GM18951 (cell line): ENCODE results near the gene IL18RAP.

Source experiments
- POLR2A ChIP-seq: IDR thresholded peaks from 4 replicates; pipeline ENCODE4 v1.6.1; 2011; ENCODE audit warnings: mild to moderate bottlenecking; ENCODE audit not compliant: insufficient read length, insufficient read depth; ENCODE audit errors: extremely low read depth
- in situ Hi-C: fragments of 300-500 bp; cut with MboI; formaldehyde crosslinking; loops from one replicate; pipeline ENCODE4 v1.12.0; 2022; ENCODE audit warnings: low sequenced_read_pairs, mixed read lengths, inconsistent platforms; ENCODE audit not compliant: unreplicated experiment

The IL18RAP gene

GRCh38 chr2:102399499-102400141 lies 23.3 kb upstream of the IL18RAP start:
- in situ Hi-C loops, result no loop called here

GRCh38 chr2:102401456-102401855 lies 21.5 kb upstream of the IL18RAP start:
- TF ChIP-seq POLR2A, result no peak
- in situ Hi-C loops, result no loop called here

More at GRCh38 chr2:102399499-102400141, 23.3 kb upstream of the IL18RAP start:
- TF ChIP-seq POLR2A, result no peak

DNA sequence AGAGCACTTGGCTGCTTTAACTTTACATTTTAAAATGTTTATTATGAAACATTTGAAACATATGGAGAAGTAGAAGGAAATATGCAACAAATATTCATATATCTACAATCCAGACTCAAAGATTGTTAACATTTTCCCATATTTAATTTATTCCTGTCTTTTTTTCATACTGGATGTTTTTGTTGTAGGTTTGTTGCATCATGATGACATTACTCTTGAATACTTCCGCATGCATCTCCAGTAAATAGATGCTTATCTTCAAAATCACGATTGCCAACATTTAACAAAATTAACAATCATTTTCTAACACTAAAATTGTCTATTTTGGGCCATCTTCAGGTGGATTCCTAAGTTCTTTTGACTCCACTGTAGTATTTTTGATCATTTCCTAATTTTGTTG lies 21.1 kb upstream of the IL18RAP start:
- in situ Hi-C loops, result no loop called here
- no peak for TF ChIP-seq POLR2A

DNA sequence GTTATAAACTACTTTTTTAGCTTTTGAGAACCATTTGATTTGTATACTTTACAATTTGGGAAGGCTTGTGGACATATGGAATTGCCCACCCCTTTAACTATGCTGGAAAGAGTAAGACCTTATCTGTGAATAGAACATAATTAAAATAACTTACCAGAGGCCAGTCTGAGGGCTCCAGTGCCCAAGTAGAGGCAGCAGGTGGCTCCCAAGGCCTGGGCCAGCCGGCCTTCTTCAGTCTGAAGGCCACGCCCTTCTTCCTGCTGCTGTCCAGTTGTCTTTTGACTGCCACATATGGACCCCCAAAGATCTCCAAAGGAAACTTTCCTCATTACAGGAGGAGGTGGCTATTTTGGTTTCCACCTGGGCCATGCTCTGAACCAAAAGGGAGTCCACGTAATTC lies 12.0 kb upstream of the IL18RAP start:
- no peak for TF ChIP-seq POLR2A
- in situ Hi-C loops, result no loop called here

- in situ Hi-C loops, result no loop called here
- no peak for TF ChIP-seq POLR2A
These were observed 10.8 kb upstream of the IL18RAP start for GRCh38 chr2:102412199-102412598.

DNA sequence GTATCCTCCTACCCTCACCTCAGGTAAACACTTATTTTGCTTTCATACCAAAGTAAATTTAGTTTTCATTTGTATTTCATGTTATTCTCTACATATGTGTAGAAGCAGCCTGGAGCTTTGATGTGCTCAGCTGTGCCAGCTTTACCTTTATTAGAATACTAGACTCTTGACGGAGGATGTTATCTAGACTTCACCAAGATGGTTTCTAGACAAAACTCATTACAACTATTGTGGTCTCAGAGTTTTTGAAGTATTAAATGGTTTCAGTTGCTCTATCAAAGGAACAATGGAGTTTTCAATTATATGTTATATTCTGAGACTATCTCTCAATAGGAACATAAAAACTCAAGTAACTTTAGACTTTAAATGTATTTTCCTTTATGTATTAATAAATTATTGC lies 5.0 kb upstream of the IL18RAP start:
- in situ Hi-C loops, result no loop called here
- no peak for TF ChIP-seq POLR2A

DNA sequence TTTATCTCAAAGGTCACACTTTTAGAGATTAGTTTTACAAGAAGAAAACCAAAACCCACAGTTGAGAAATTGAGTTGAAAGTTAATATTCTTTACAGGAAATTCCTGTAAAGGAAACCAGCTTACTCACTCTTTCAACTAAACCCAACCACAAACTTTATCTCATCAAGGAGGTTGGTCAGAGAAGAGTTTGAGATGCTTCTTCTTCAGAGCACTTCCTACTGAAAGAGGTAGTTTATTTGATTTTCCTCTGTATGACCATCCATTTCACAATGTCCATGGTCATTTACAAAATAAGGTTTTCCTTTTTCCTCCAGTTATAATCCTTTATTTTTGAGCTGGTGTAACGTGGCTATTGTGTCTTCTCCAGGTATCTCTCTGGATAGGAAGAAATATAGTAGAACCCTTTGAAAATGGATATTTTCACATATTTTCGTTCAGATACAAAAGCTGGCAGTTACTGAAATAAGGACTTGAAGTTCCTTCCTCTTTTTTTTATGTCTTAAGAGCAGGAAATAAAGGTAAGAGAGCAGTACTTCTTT lies 4.5 kb upstream of the IL18RAP start:
- TF ChIP-seq POLR2A, result no peak
- in situ Hi-C loops, result no loop called here

GRCh38 chr2:102420290-102420689 lies 2.7 kb upstream of the IL18RAP start:
- no peak for TF ChIP-seq POLR2A
- in situ Hi-C loops, result no loop called here

- in situ Hi-C loops, result no loop called here
These were observed 835 bp upstream of the IL18RAP start for GRCh38 chr2:102421890-102422759.

DNA sequence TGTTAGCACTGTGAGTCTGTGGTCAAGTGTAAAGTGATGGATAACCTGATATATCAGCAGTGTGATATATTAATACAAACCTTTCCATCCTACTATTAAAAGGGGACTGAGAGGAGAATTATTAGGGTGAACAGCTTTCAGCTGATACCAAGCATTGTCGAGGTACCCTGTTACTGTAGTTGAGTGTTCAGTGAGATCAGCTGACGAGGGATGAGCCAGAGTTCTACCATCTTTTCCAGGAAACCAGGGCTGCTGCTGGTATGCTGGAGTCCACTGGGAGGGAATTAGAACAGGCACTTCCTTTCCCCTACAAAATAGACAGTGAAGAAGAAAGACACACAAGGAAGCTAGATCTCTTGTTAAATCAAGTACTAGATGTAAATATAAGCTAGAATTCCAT lies 408 bp downstream of the IL18RAP start:
- in situ Hi-C loops, result no loop called here
- no peak for TF ChIP-seq POLR2A

More at GRCh38 chr2:102421890-102422759, 835 bp upstream of the IL18RAP start:
- no peak for TF ChIP-seq POLR2A

GRCh38 chr2:102424754-102425153 lies 1.8 kb downstream of the IL18RAP start:
- in situ Hi-C loops, result no loop called here
- TF ChIP-seq POLR2A, result no peak

GRCh38 chr2:102425441-102426132 lies 2.6 kb downstream of the IL18RAP start:
- in situ Hi-C loops, result no loop called here
- TF ChIP-seq POLR2A, result no peak

GRCh38 chr2:102427249-102427648 lies 4.3 kb downstream of the IL18RAP start:
- in situ Hi-C loops, result no loop called here

More at GRCh38 chr2:102427249-102427648, 4.3 kb downstream of the IL18RAP start:
- TF ChIP-seq POLR2A, result no peak
